Measurements from ENCODE around the gene EMD.
A peak's percentile ranks its signal among the peaks of the same experiment; 100 is the strongest.
"Not testable (repeated sequence)": the region's sequence is repeated elsewhere in the genome, so short reads cannot be mapped to it uniquely, and the experiment has no call there.

EMD gene

GRCh38 chrX:154371017-154371788 is 7.9 kb upstream of the EMD start:
- peak; percentile 86 for DNase-seq (ENCODE audit: low read depth)

- no peak for DNase-seq (ENCODE audit: low read depth)
Measured at GRCh38 chrX:154371789-154372300, 7.2 kb upstream of the EMD start.

DNA sequence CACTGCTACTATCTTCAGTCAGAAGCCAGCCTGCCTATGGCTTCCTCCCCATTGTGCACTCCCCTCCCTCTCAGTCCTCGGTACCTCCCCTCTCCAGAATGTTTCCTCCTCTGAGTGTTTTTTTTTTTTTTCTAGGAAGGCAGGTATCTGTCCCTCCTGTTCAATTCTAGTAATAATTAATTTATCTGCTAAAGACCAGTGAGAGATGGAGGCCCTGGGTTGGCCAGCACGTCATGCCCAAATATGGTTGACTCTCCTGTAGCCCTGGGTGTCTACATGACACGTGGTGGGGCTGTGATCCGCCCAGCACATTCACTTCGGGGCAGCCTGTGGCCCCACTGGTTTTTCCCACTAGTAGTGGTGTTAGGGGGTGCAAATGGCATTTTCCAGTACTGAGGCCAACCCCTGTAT is 6.5 kb upstream of the EMD start:
- no peak for DNase-seq (ENCODE audit: low read depth)

DNA sequence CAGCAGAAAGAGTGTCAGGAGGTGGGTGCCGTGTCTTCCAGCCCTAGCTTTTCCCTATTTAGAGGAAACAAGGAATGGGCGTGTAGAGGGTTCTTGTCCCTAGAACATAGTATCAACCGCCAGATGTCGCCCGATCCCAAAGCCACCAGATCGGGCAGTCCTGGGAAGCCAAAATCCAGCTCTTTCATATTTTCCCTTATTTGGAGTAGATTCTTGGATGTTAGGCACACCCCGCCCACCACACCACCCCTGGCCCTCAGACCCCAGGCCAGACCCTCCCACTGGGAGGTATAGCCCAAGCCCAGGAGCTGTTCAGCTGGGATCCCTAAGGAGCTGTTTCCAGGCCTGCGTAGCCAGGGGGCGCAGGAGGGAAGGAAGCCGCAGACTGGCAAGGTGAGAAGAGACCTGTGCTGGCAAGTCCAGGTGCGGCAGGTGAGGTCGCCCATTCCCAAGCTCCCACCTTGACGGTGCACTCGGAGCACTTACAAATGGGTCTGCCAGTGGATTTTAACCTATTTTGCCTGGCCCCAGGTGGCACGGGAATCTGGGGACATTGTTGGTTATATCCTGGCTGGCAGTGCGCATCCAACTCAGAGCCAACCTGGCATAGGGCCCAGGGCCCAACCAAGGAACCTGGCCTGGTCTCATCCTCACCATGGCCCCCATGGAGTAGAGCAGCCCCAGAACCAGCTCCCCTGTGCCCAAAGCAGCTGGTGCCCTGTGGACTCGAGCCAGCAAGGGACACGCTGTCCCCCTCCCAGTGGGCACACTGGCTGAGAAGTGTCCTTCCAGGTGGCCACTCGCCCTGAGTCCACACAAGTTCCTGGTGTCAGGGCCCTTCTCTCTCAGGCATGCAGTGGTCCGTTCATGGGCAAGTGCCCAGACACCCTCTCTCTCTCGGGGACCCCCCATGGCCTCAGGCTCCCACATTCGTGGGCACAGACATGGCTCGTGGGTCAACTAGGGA is 5.5 kb upstream of the EMD start:
- no peak for DNase-seq (ENCODE audit: low read depth)

GRCh38 chrX:154374313-154375155 is 4.6 kb upstream of the EMD start, which contains the start of gene FLNA:
FLNA (minus strand) TSS chrX:154374634; CDS start chrX:154371245, 3,389 bp downstream.
- no peak for DNase-seq (ENCODE audit: low read depth)

- no peak for DNase-seq (ENCODE audit: low read depth)
Measured at GRCh38 chrX:154375156-154375504, 4.0 kb upstream of the EMD start.

GRCh38 chrX:154376774-154377173 is 2.3 kb upstream of the EMD start:
- no peak for DNase-seq (ENCODE audit: low read depth)

GRCh38 chrX:154378059-154378798 is 866 bp upstream of the EMD start:
- DNase-seq (ENCODE audit: low read depth): no peak

DNA sequence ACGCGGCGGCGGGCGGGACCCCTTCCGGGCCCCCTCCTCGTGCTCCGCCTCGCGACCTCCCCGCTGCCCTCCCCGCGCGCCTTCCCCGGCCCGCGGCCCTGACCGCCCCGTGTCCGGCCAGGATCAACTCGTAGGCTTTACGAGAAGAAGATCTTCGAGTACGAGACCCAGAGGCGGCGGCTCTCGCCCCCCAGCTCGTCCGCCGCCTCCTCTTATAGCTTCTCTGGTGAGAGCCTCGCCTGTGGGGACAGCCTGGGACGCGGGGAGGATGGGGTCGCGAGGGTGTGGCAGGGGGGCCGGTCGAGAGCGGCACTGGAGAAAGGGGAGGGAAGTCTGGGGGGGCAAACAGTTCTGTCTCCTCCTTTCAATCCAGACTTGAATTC is 465 bp downstream of the EMD start:
- DNase-seq (ENCODE audit: low read depth): no peak

DNA sequence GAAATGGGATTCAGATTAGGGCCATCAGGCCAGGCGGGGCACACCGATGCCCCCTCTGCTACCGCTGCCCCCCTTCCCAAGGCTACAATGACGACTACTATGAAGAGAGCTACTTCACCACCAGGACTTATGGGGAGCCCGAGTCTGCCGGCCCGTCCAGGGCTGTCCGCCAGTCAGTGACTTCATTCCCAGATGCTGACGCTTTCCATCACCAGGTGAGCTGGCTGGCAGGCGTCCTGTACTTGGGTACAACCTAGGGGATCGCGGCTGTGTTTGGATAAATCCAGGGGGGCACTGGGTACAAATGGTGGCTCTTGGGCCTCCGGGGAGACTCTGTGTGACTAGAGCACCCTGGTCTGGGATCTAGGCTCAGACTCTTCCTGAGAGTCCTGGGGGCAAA is 1.1 kb downstream of the EMD start:
- no peak for DNase-seq (ENCODE audit: low read depth)

DNA sequence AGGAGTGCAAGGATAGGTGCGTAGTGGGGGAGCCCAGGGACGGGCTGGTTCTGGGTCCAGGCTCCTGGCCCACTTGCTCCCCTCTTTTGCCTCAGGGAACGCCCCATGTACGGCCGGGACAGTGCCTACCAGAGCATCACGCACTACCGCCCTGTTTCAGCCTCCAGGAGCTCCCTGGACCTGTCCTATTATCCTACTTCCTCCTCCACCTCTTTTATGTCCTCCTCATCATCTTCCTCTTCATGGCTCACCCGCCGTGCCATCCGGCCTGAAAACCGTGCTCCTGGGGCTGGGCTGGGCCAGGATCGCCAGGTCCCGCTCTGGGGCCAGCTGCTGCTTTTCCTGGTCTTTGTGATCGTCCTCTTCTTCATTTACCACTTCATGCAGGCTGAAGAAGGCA is 1.7 kb downstream of the EMD start:
- no peak for DNase-seq (ENCODE audit: low read depth)

- DNase-seq (ENCODE audit: low read depth): no peak
Measured at GRCh38 chrX:154381271-154381670, 2.2 kb downstream of the EMD start.

GRCh38 chrX:154382483-154383069 is 3.5 kb downstream of the EMD start:
- no peak for DNase-seq (ENCODE audit: low read depth)

DNA sequence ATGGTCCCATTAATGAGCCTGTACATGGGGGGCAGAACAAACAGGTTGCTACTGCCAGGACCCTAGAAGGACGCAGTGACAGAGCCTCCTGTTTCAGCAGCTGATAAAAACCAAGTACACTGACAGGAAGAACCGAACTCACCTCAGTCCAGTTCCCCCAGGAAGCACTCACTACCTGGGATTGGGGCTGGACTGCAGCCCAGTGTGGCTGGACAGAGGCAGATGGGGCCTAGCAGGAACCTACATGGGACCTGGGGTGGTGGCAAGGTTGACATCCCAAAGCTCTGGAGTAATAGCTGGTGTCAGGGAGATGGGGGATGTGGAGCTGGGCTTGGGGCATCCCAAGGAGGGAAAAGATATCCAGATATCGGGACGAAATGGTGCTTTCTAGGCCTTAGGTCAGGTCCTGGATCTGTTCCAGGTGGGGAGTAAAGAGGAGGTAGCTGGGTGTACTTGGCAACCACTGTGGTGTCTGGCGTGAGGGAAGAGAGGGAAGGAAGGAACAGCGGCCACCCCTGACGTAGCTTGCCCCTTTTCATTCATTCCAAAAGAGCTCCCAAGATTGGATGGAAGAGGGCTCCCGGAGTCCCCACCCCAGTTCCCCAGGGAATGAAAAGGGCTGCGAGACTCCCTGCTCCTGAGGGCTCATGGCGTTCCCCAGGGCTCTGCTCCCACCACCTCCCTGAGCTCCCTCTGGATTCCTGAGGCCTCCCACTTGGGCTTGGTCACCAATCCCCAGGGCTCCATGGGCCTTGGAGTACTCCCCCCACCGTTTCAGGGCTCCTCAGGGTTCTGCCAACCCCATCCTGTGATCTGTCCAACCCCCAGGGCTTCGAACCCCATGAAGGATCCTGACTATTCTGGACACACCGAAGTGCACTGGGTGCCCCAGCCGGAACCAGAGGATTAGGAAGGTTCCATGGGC is 4.5 kb downstream of the EMD start:
- DNase-seq (ENCODE audit: low read depth): no peak

GRCh38 chrX:154384284-154384892 is 5.3 kb downstream of the EMD start:
- no peak for DNase-seq (ENCODE audit: low read depth)

DNA sequence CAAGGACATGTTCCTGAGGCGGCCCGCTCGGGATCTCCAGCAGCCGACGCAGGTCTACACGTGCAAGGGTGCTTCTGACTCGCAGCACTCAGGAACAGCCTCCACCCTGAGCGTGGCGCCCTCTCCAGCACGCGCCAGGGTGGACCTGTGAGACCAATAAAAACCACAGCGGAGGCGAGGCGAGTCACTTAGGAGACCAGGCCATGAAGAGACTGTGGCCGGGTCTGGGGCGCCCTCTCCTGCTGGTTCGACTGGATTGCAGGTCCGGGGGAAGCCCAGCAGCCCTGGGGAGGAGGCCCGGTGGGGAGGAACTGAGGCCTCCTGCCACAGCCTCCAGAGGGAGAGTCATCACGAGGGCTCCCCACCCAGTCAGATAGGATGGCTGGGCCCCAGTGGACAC is 9.0 kb downstream of the EMD start:
- not testable (repeated sequence) for DNase-seq (ENCODE audit: low read depth)

- DNase-seq (ENCODE audit: low read depth): not testable (repeated sequence)
Measured at GRCh38 chrX:154388649-154389048, 9.6 kb downstream of the EMD start.

- DNase-seq (ENCODE audit: low read depth): not testable (repeated sequence)
Measured at GRCh38 chrX:154389812-154390747, 11.0 kb downstream of the EMD start.

Data from stimulated activated CD8-positive, alpha-beta memory T cell treated with anti-CD3 and anti-CD28 coated beads, Interleukin-4, amount 100 ng/mL, for 24 hours (primary cell).